ENCODE measurements around the gene PPP1R18.
A peak's percentile ranks its signal among the peaks of the same experiment; 100 is the strongest.
"Not testable (repeated sequence)": the region's sequence is repeated elsewhere in the genome, so short reads cannot be mapped to it uniquely, and the experiment has no call there.

Gene PPP1R18

DNA sequence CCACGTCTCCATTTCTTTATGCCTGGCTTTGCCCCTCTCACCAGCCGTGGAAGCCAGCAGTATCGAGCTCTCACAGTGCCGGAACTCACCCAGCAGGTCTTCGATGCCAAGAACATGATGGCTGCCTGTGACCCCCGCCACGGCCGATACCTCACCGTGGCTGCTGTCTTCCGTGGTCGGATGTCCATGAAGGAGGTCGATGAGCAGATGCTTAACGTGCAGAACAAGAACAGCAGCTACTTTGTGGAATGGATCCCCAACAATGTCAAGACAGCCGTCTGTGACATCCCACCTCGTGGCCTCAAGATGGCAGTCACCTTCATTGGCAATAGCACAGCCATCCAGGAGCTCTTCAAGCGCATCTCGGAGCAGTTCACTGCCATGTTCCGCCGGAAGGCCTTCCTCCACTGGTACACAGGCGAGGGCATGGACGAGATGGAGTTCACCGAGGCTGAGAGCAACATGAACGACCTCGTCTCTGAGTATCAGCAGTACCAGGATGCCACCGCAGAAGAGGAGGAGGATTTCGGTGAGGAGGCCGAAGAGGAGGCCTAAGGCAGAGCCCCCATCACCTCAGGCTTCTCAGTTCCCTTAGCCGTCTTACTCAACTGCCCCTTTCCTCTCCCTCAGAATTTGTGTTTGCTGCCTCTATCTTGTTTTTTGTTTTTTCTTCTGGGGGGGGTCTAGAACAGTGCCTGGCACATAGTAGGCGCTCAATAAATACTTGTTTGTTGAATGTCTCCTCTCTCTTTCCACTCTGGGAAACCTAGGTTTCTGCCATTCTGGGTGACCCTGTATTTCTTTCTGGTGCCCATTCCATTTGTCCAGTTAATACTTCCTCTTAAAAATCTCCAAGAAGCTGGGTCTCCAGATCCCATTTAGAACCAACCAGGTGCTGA lies 37.6 kb upstream of the PPP1R18 start:
- Histone ChIP-seq H3K4me3 (ENCODE audit: extremely low read depth, insufficient read depth, low read length, poor library complexity, severe bottlenecking) (peak overlapping the region; percentile 2), H3K4me1 (ENCODE audit: control insufficient read depth, insufficient read depth, low read length, poor library complexity, severe bottlenecking) (peaks cover 29% of the 10 kb centered on the region), H3K27ac (ENCODE audit: low read depth, low read length, severe bottlenecking) (peak overlapping the region; percentile 8), H3K36me3 (ENCODE audit: control insufficient read depth, insufficient read depth, low read length) (peaks cover 61% of the 10 kb centered on the region)
- WGBS, 2 experiments (ENCODE audit: insufficient coverage in 2 of 2): 92 to 94% methylated on average over 18 to 26 of the region's 29 CpGs
- H3K9me3 ChIP-seq (ENCODE audit: control insufficient read depth, low read length): not testable (repeated sequence)

DNA sequence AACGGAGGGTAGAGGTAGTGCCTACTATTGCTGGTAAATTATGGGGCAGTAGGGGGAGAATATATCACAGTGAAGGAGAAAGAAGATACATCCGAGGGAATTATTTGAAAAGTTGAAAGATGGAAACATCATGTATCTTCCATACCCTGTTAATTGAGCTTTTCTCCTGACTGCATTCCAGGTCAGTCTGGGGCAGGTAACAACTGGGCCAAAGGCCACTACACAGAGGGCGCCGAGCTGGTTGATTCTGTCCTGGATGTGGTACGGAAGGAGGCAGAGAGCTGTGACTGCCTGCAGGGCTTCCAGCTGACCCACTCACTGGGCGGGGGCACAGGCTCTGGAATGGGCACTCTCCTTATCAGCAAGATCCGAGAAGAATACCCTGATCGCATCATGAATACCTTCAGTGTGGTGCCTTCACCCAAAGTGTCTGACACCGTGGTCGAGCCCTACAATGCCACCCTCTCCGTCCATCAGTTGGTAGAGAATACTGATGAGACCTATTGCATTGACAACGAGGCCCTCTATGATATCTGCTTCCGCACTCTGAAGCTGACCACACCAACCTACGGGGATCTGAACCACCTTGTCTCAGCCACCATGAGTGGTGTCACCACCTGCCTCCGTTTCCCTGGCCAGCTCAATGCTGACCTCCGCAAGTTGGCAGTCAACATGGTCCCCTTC lies 36.9 kb upstream of the PPP1R18 start:
- H3K27ac ChIP-seq (ENCODE audit: low read depth, low read length, severe bottlenecking): peak overlapping the region; percentile 6
- H3K9me3 ChIP-seq (ENCODE audit: control insufficient read depth, low read length): not testable (repeated sequence)
- H3K36me3 ChIP-seq (ENCODE audit: control insufficient read depth, insufficient read depth, low read length): peaks cover 56% of the 10 kb centered on the region
- H3K4me1 ChIP-seq (ENCODE audit: control insufficient read depth, insufficient read depth, low read length, poor library complexity, severe bottlenecking): peaks cover 34% of the 10 kb centered on the region
- WGBS, 2 experiments (ENCODE audit: insufficient coverage in 2 of 2): 92% methylated on average over 13 to 16 of the region's 16 CpGs
- peak overlapping the region; percentile 93 for H3K4me3 ChIP-seq (ENCODE audit: extremely low read depth, insufficient read depth, low read length, poor library complexity, severe bottlenecking)

DNA sequence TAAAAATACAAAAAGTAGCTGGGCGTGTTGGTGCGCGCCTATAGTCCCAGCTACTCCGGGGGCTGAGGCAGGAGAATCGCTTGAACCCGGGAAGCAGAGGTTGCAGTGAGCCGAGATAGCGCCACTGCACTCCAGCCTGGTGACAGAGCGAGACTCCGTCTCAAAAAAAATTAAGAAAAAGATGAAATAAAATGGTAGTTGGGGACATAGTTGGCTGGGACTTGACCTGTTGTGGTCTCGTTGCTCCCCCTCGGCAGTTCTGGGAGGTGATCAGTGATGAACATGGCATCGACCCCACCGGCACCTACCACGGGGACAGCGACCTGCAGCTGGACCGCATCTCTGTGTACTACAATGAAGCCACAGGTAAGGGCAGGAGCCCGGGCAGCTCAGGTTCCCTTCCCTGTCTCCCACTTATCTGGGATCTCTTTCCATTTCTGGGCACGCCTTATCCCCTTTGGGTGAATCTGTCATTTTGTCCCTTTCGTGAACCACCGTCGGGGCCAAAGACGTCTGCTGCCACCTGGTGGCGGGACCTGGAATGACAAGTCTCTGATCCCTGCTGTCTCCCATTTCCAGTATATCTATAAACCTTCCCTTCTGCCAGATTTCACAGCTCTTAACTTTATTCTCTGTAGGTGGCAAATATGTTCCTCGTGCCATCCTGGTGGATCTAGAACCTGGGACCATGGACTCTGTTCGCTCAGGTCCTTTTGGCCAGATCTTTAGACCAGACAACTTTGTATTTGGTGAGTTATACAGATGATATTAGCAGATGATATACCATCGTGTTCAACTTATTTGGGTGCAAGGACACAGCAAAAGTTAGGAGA lies 36.1 kb upstream of the PPP1R18 start:
- 14 to 18% methylated on average over 24 to 27 of the region's 27 CpGs for WGBS, 2 experiments (ENCODE audit: insufficient coverage in 2 of 2)
- Histone ChIP-seq H3K4me1 (ENCODE audit: control insufficient read depth, insufficient read depth, low read length, poor library complexity, severe bottlenecking) (peaks cover 34% of the 10 kb centered on the region), H3K36me3 (ENCODE audit: control insufficient read depth, insufficient read depth, low read length) (peaks cover 53% of the 10 kb centered on the region), H3K9me3 (ENCODE audit: control insufficient read depth, low read length) (no peaks in the 10 kb centered on the region), H3K27ac (ENCODE audit: low read depth, low read length, severe bottlenecking) (peak overlapping the region; percentile 84), H3K4me3 (ENCODE audit: extremely low read depth, insufficient read depth, low read length, poor library complexity, severe bottlenecking) (peak overlapping the region; percentile 93)

DNA sequence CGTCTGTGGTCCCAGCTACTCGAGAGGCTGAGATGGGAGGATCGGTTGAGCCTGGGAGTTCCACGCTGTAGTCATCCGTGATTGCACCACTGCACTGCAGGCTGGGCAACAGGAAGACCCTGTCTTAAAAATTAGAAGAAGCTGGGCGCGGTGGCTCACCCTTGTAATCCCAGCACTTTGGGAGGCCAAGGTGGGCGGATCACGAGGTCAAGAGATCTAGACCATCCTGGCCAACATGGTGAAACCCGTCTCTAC lies 35.5 kb upstream of the PPP1R18 start:
- Histone ChIP-seq H3K36me3 (ENCODE audit: control insufficient read depth, insufficient read depth, low read length) (peaks cover 49% of the 10 kb centered on the region), H3K4me3 (ENCODE audit: extremely low read depth, insufficient read depth, low read length, poor library complexity, severe bottlenecking) (peak overlapping the region; percentile 93), H3K27ac (ENCODE audit: low read depth, low read length, severe bottlenecking) (peak overlapping the region; percentile 84), H3K4me1 (ENCODE audit: control insufficient read depth, insufficient read depth, low read length, poor library complexity, severe bottlenecking) (peaks cover 34% of the 10 kb centered on the region)
- not testable (repeated sequence) for H3K9me3 ChIP-seq (ENCODE audit: control insufficient read depth, low read length)
- WGBS, 2 experiments (ENCODE audit: insufficient coverage in 2 of 2): 0% methylated on average over 7 to 10 of the region's 10 CpGs

DNA sequence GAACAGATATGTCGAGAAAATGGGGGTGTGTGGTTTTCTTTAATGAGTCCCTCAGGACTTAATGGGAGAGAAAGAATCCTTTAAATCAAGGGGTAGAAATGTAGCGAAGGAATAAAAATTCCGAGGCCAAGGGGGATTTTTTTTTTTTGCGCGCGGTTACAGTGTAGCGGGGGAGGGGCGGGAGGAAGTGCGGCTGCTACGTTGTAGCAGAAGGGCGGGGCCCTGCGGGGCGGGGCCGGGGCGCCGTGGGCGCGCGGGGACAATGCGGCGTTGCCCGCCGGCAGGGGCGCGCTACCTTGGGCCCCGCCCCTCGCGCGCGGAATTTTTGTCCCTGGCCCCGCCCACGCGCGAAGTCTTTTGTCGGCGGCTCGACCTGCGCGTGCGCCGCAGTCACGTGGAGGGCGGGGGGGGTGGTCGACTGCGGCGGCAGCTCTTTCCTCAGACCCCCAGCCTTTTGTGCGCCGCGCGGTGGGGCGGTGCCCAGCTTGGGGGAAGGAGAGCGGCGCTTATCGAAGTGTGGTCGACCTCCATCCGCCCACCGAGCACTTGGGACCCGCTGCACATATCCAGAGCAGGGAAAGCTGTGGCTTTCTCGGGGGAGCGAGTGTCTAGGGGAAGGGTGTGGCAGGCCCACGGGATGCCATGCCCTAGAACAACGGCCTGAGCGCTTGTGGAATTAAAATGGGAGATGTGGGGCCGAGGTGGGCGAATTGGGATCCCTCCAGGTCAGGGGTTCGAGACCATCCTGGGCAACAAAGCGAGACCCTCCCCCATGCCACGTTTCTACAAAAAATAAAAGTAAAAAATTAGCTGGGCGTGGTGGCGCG lies 35.0 kb upstream of the PPP1R18 start:
- no peaks in the 10 kb centered on the region for H3K9me3 ChIP-seq (ENCODE audit: control insufficient read depth, low read length)
- H3K4me3 ChIP-seq (ENCODE audit: extremely low read depth, insufficient read depth, low read length, poor library complexity, severe bottlenecking): peak overlapping the region; percentile 93
- 0 to 1% methylated on average over 30 to 43 of the region's 71 CpGs for WGBS, 2 experiments (ENCODE audit: insufficient coverage in 2 of 2)
- H3K36me3 ChIP-seq (ENCODE audit: control insufficient read depth, insufficient read depth, low read length): peaks cover 47% of the 10 kb centered on the region
- peak overlapping the region; percentile 97 for H3K27ac ChIP-seq (ENCODE audit: low read depth, low read length, severe bottlenecking)
- H3K4me1 ChIP-seq (ENCODE audit: control insufficient read depth, insufficient read depth, low read length, poor library complexity, severe bottlenecking): peaks cover 34% of the 10 kb centered on the region

DNA sequence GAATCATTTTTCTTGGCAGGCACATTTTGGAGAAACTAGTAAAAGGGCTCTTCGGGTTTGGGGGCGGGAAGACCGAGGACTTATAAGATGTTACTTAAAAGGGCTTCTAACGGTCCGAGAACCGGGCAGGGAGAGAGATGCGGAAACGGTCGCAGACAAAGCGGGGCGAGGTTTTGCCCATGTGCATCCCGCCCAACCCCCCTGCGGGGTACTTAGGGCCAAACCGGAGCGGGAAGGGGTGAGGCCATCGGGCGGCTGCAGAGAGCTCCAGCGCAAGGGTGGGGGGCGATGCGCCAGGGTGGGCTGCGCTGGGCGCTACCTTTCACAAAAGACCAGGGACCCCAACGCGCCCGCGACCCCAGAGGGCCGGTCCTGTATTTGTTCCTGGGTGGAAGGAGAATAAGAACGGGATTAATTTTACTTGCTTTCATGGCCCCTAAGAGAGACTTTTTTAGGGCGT lies 34.3 kb upstream of the PPP1R18 start:
- Histone ChIP-seq H3K27ac (ENCODE audit: low read depth, low read length, severe bottlenecking) (peak overlapping the region; percentile 97), H3K36me3 (ENCODE audit: control insufficient read depth, insufficient read depth, low read length) (peaks cover 49% of the 10 kb centered on the region), H3K9me3 (ENCODE audit: control insufficient read depth, low read length) (no peaks in the 10 kb centered on the region), H3K4me1 (ENCODE audit: control insufficient read depth, insufficient read depth, low read length, poor library complexity, severe bottlenecking) (peaks cover 38% of the 10 kb centered on the region), H3K4me3 (ENCODE audit: extremely low read depth, insufficient read depth, low read length, poor library complexity, severe bottlenecking) (peak overlapping the region; percentile 93)
- 0% methylated on average over 21 to 27 of the region's 29 CpGs for WGBS, 2 experiments (ENCODE audit: insufficient coverage in 2 of 2)

DNA sequence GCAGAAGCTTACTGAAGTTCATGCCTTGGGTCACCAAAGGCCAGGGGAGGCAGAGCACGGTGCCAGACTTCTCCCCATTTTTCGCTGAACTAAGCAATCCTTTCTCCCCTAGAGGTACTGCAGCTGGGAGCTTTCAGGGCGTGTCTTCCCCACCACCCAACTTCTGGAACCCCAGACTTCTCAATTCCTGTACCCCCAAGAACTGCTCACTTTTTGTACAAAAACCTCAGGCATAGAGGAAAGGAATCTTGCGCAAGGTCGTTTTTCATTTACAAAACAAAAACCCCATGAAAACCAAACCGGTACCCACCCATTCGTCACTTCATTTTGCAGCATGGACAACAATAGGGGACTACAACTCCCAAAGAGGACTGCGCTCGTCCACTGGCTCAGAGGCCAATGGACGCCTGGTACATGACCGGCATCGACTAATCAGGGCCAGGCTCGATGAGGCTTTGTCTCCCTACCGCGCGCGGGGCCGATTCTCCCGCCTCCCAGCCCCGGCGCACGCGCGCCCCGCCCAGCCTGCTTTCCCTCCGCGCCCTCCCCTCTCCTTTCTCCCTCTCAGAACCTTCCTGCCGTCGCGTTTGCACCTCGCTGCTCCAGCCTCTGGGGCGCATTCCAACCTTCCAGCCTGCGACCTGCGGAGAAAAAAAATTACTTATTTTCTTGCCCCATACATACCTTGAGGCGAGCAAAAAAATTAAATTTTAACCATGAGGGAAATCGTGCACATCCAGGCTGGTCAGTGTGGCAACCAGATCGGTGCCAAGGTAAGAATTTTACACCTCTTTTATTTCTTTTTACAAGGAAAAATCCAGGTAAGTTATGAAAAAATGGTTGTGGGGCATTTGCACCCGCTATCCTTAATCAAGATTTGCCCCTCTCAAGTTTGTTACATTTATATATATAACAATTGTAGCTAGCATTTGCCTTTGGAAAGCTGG lies 33.6 kb upstream of the PPP1R18 start, which contains the start of gene TUBB:
TSS of gene TUBB (plus strand) at position 562 of the 947 bp plus-strand sequence. CDS start at position 717, 155 bp downstream.
- H3K27ac ChIP-seq (ENCODE audit: low read depth, low read length, severe bottlenecking): peak within 1 kb of the TSS; percentile 97
- no peaks in the 10 kb centered on the region for H3K9me3 ChIP-seq (ENCODE audit: control insufficient read depth, low read length)
- 0% methylated on average over 27 to 31 of the region's 38 CpGs for WGBS, 2 experiments (ENCODE audit: insufficient coverage in 2 of 2)
- peak within 1 kb of the TSS; percentile 93 for H3K4me3 ChIP-seq (ENCODE audit: extremely low read depth, insufficient read depth, low read length, poor library complexity, severe bottlenecking)
- H3K36me3 ChIP-seq (ENCODE audit: control insufficient read depth, insufficient read depth, low read length): peaks cover 51% of the 10 kb centered on the region
- peaks cover 31% of the 10 kb centered on the region for H3K4me1 ChIP-seq (ENCODE audit: control insufficient read depth, insufficient read depth, low read length, poor library complexity, severe bottlenecking)

DNA sequence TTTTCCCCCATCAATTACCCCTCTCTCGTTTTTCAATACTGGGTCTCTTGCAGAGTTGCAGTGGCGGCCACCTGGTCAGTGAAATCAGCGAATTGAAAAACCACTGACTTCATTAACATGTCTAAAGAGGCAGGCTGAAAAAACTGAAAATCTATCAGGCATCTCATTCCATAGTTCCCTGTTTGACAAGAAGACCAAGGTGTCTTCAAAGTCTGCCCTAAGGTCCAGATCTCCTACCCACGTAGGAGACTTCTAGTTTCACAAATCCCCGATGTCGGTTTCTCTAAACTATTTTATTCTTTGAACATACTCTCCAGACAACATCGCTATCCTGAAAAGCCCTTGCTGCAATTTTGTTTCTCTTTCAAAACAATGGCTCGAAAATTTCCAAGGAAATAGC lies 32.9 kb upstream of the PPP1R18 start:
- Histone ChIP-seq H3K9me3 (ENCODE audit: control insufficient read depth, low read length) (no peaks in the 10 kb centered on the region), H3K27ac (ENCODE audit: low read depth, low read length, severe bottlenecking) (peak overlapping the region; percentile 97), H3K36me3 (ENCODE audit: control insufficient read depth, insufficient read depth, low read length) (peaks cover 51% of the 10 kb centered on the region), H3K4me3 (ENCODE audit: extremely low read depth, insufficient read depth, low read length, poor library complexity, severe bottlenecking) (peak overlapping the region; percentile 93), H3K4me1 (ENCODE audit: control insufficient read depth, insufficient read depth, low read length, poor library complexity, severe bottlenecking) (peaks cover 27% of the 10 kb centered on the region)
- 6 to 8% methylated on average over 7 to 8 of the region's 8 CpGs for WGBS, 2 experiments (ENCODE audit: insufficient coverage in 2 of 2)

All from mesodermal cell (in vitro differentiated cells).